DND-41 (cell line): Measurements from ENCODE around the gene DCANP1.

ENCODE experiments used
- EZH2 ChIP-seq: IDR thresholded peaks from 3 replicates; pipeline ENCODE4 v1.6.1; 2012; ENCODE audit warnings: borderline replicate concordance, low read depth, mild to moderate bottlenecking, moderate library complexity, low read length, inconsistent platforms; ENCODE audit not compliant: severe bottlenecking
- TF ChIP-seq, protein P1 (sequence below): IDR thresholded peaks from 2 replicates; pipeline ENCODE4 v1.5.1; 2012; ENCODE audit warnings: borderline replicate concordance, low read length, moderate library complexity, mild to moderate bottlenecking; ENCODE audit not compliant: poor library complexity, severe bottlenecking; ENCODE audit errors: extremely low read depth

DNA sequence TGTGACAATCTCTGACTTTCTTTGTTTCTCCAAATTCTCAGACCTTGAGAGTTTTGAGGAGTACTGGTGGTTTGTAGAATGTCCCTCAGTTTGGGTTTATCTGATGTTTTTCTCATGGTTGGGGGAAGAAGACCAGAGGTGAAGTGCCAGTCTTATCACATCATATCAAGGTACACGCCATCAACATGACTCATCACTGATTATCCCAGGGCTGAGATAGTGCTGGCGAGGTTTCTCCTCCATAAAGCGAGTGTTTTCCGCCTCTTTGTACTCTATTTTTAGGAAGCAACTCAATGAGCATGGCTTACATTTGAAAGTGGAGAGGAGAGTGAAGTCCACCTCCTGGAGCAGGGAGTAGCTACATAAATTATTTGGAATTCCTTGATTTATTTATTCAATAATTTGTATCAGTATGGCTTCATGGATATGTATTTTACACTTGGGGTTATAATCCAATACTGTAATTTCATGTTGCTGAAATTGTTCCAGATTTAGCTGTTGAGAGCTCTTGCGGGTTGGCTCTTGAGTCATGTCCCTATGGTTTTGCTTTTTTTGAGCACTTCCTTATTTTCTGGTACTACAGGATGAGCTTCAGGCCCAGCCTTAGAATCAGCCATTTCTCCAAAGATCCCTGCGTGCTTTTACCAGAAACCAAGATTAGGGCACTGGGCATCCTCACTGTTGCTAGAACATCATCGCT, 23.9 kb downstream of the DCANP1 start:
- TF ChIP-seq, protein P1, sequence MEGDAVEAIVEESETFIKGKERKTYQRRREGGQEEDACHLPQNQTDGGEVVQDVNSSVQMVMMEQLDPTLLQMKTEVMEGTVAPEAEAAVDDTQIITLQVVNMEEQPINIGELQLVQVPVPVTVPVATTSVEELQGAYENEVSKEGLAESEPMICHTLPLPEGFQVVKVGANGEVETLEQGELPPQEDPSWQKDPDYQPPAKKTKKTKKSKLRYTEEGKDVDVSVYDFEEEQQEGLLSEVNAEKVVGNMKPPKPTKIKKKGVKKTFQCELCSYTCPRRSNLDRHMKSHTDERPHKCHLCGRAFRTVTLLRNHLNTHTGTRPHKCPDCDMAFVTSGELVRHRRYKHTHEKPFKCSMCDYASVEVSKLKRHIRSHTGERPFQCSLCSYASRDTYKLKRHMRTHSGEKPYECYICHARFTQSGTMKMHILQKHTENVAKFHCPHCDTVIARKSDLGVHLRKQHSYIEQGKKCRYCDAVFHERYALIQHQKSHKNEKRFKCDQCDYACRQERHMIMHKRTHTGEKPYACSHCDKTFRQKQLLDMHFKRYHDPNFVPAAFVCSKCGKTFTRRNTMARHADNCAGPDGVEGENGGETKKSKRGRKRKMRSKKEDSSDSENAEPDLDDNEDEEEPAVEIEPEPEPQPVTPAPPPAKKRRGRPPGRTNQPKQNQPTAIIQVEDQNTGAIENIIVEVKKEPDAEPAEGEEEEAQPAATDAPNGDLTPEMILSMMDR, result no peak
- TF ChIP-seq EZH2, result no peak
